ENCODE measurements around the gene ZNF662. TPM values are rescaled to one million over a fixed set of nuclear protein-coding genes. Genes with fewer than 3 reads are reported as not detected.

Gene ZNF662
- total RNA-seq, 6 experiments from 2014 or later = 1.4 to 10.9 (median 3.3) TPM

GRCh38 chr3:42923606-42924005 lies 17.7 kb downstream of the ZNF662 start:
- no peak for DNase-seq
- Histone ChIP-seq H3K27ac (no peak overlapping the region), H3K4me3 (no peak overlapping the region), H3K4me1 (no peaks in the 10 kb centered on the region), H3K27me3 (no peaks in the 10 kb centered on the region), H3K36me3 (no peaks in the 10 kb centered on the region), H3K9me3 (no peaks in the 10 kb centered on the region)
- WGBS (ENCODE audit: insufficient coverage, low coverage, low lambda C conversion rate, missing lambda C conversion rate) = 100% methylated on average over 4 of the region's 4 CpGs
- no peak for ATAC-seq
- intact Hi-C loops (cut with DNase I) = no loop called here
- no peak for TF ChIP-seq POLR2A (IDR thresholded peaks at IDR 0.05)
- no peak for TF ChIP-seq CTCF (IDR thresholded peaks at IDR 0.05)

GRCh38 chr3:42926310-42926709 lies 20.4 kb downstream of the ZNF662 start:
- H3K9me3 ChIP-seq = no peaks in the 10 kb centered on the region
- H3K27me3 ChIP-seq = no peaks in the 10 kb centered on the region
- ATAC-seq (no peak), DNase-seq (no peak)
- TF ChIP-seq CTCF (IDR thresholded peaks at IDR 0.05) (no peak), POLR2A (IDR thresholded peaks at IDR 0.05) (no peak)
- no peak overlapping the region for H3K27ac ChIP-seq
- intact Hi-C loops (cut with DNase I) = no loop called here
- no peak overlapping the region for H3K4me3 ChIP-seq
- no peaks in the 10 kb centered on the region for H3K36me3 ChIP-seq
- H3K4me1 ChIP-seq = no peaks in the 10 kb centered on the region

- no peak overlapping the region for H3K27ac ChIP-seq
- intact Hi-C loops (cut with DNase I) = no loop called here
- H3K9me3 ChIP-seq = no peaks in the 10 kb centered on the region
- no peak for DNase-seq
- H3K36me3 ChIP-seq = no peaks in the 10 kb centered on the region
- ATAC-seq = no peak
- no peak overlapping the region for H3K4me3 ChIP-seq
- 83% methylated on average over 5 of the region's 5 CpGs for WGBS (ENCODE audit: insufficient coverage, low coverage, low lambda C conversion rate, missing lambda C conversion rate)
- no peaks in the 10 kb centered on the region for H3K27me3 ChIP-seq
- TF ChIP-seq CTCF (IDR thresholded peaks at IDR 0.05) (no peak), POLR2A (IDR thresholded peaks at IDR 0.05) (no peak)
- H3K4me1 ChIP-seq = no peaks in the 10 kb centered on the region
Measured at GRCh38 chr3:42934111-42934510, 28.2 kb downstream of the ZNF662 start.

- no peaks in the 10 kb centered on the region for H3K27me3 ChIP-seq
- no peak overlapping the region for H3K4me3 ChIP-seq
- no peaks in the 10 kb centered on the region for H3K4me1 ChIP-seq
- H3K9me3 ChIP-seq = no peaks in the 10 kb centered on the region
- H3K27ac ChIP-seq = no peak overlapping the region
- 45% methylated on average over 2 of the region's 2 CpGs for WGBS (ENCODE audit: insufficient coverage, low coverage, low lambda C conversion rate, missing lambda C conversion rate)
- DNase-seq (no peak), ATAC-seq (no peak)
- H3K36me3 ChIP-seq = no peaks in the 10 kb centered on the region
- intact Hi-C loops (cut with DNase I) = no loop called here
- TF ChIP-seq CTCF (IDR thresholded peaks at IDR 0.05) (no peak), POLR2A (IDR thresholded peaks at IDR 0.05) (no peak)
Measured at GRCh38 chr3:42934910-42935309, 29.0 kb downstream of the ZNF662 start.

GRCh38 chr3:42935472-42935871 lies 29.5 kb downstream of the ZNF662 start:
- Histone ChIP-seq H3K27ac (no peak overlapping the region), H3K4me1 (no peaks in the 10 kb centered on the region), H3K27me3 (no peaks in the 10 kb centered on the region), H3K36me3 (no peaks in the 10 kb centered on the region), H3K9me3 (no peaks in the 10 kb centered on the region), H3K4me3 (no peak overlapping the region)
- DNase-seq = no peak
- intact Hi-C loops (cut with DNase I) = no loop called here
- no peak for TF ChIP-seq POLR2A (IDR thresholded peaks at IDR 0.05)
- whole genome bisulfite sequencing (ENCODE audit: insufficient coverage, low coverage, low lambda C conversion rate, missing lambda C conversion rate) = 75% methylated on average over 1 of the region's 1 CpG
- no peak for ATAC-seq

All from right lobe of liver (tissue), 6 donors.